OCI-LY7 (cell line): ENCODE results near the gene MTERF1.

ENCODE experiments used
- CTCF ChIP-seq: fragments of 200-600 bp; sonication (generic); conservative IDR thresholded peaks from 2 replicates; pipeline ENCODE4 v1.5.1; 2014; ENCODE audit warnings: mild to moderate bottlenecking, antibody characterized with exemption, low read length, moderate library complexity, mixed read lengths
- EZH2phosphoT487 ChIP-seq: fragments of 200-600 bp; sonication (generic); IDR thresholded peaks from 2 replicates; pipeline ENCODE4 v1.6.1; 2018; ENCODE audit warnings: low read depth, borderline replicate concordance, mild to moderate bottlenecking, mixed run types, antibody characterized with exemption, low read length, moderate library complexity, mixed read lengths

GRCh38 chr7:91880016-91880412 is 488 bp downstream of the MTERF1 start:
- TF ChIP-seq CTCF: no peak
- TF ChIP-seq EZH2phosphoT487: no peak
